K562 (cell line): ENCODE results near the gene PGPEP1. TPM values are rescaled to one million over a fixed set of nuclear protein-coding genes. Genes with fewer than 3 reads are reported as not detected.
A peak's percentile ranks its signal among the peaks of the same experiment; 100 is the strongest.

Experiments
- CHAMP1 ChIP-seq: fragments of 450-650 bp; IDR thresholded peaks from 2 replicates; pipeline ENCODE4 v1.6.1; 2016; ENCODE audit warnings: mild to moderate bottlenecking
- E2F8 ChIP-seq: fragments of 450-650 bp; IDR thresholded peaks from 2 replicates; pipeline ENCODE4 v1.7.1; 2018; ENCODE audit warnings: mild to moderate bottlenecking, low read depth; ENCODE audit not compliant: partially characterized antibody
- GTF3C2 ChIP-seq: IDR thresholded peaks from 3 replicates; pipeline ENCODE4 v1.6.1; 2011; ENCODE audit warnings: borderline replicate concordance, mild to moderate bottlenecking, moderate library complexity; ENCODE audit not compliant: insufficient read length; ENCODE audit errors: extremely low read depth
- KDM5B ChIP-seq: fragments of 200-600 bp; sonication (generic); IDR thresholded peaks from 2 replicates; pipeline ENCODE4 v1.6.1; 2012; ENCODE audit warnings: low read depth, mild to moderate bottlenecking, moderate library complexity, low read length, control low read depth, inconsistent platforms; ENCODE audit not compliant: insufficient replicate concordance
- MAZ ChIP-seq, 2 experiments: fragments of 450-650 bp in 1 of 2; sonication (generic) in 1 of 2; formaldehyde crosslinking; IDR thresholded peaks in 1 of 2; conservative IDR thresholded peaks in 1 of 2; 2 replicates each; pipeline versions ENCODE4 v1.4.0 to v1.5.0; 2020; ENCODE audit warnings: mild to moderate bottlenecking in 1 of 2, missing genetic modification reagents in 1 of 2
- POLR2H ChIP-seq: IDR thresholded peaks from 2 replicates; pipeline ENCODE4 v1.6.1; 2016; ENCODE audit warnings: missing genetic modification characterization, low read depth, mild to moderate bottlenecking, control low read depth, missing compliant biosample characterization, moderate library complexity
- SFPQ ChIP-seq: fragments of 200-400 bp; formaldehyde crosslinking; IDR thresholded peaks from 2 replicates; pipeline ENCODE4 v1.6.1; 2017; ENCODE audit warnings: mild to moderate bottlenecking, low read depth, low read length, moderate library complexity
- SLC30A9 ChIP-seq: fragments of 250-450 bp; sonication (Bioruptor Pico); IDR thresholded peaks from 2 replicates; pipeline ENCODE4 v1.8.0; 2022; ENCODE audit warnings: mild to moderate bottlenecking, moderate library complexity
- SMAD1 ChIP-seq: fragments of 150-350 bp; IDR thresholded peaks from 2 replicates; pipeline ENCODE4 v1.6.1; 2014; ENCODE audit warnings: low read length, low read depth; ENCODE audit not compliant: partially characterized antibody
- UBTF ChIP-seq, 2 experiments: IDR thresholded peaks; 2 replicates each; pipeline ENCODE4 v1.6.1; 2012; ENCODE audit warnings: improper control_type of control experiment in 2 of 2, low read depth in 2 of 2, low read length in 2 of 2, borderline replicate concordance in 1 of 2
- XRCC4 ChIP-seq: IDR thresholded peaks from one replicate; pipeline ENCODE4 v1.6.1; 2011; ENCODE audit not compliant: insufficient read depth, insufficient read length; ENCODE audit errors: extremely low read depth
- ZBED1 ChIP-seq: IDR thresholded peaks from 2 replicates; pipeline ENCODE4 v1.6.1; 2014
- ZKSCAN8 ChIP-seq: fragments of 200-800 bp; sonication (Bioruptor generic); IDR thresholded peaks from 2 replicates; pipeline ENCODE4 v1.6.1; 2016; ENCODE audit warnings: missing genetic modification characterization, missing compliant biosample characterization
- ZNF444 ChIP-seq: fragments of 250-450 bp; sonication (Bioruptor Pico); IDR thresholded peaks from 2 replicates; pipeline ENCODE4 v1.4.0; 2020; ENCODE audit warnings: mild to moderate bottlenecking, moderate library complexity
- polyA plus RNA-seq, 8 experiments: library from polyadenylated mRNA; depleted of rRNA in 4 of 8; stranded (reverse) in 5 of 8; unstranded in 3 of 8; fragments of >200 nt; fragmentation: Nextera tagmentation in 2 of 8; fragmentation: Illumina TruSeq in 1 of 8; extraction: Ambion mirVana in 2 of 8; extraction: Trizol in 1 of 8; gene quantifications; 2 replicates each; pipeline versions ENCODE4 v1.2.1 to v1.2.3, GENCODE V29; 2011 to 2014; ENCODE audit warnings: inconsistent platforms in 1 of 8, missing spikeins in 1 of 8
- total RNA-seq, 7 experiments: library from RNA; depleted of rRNA in 6 of 7; stranded (reverse); fragments of >200 nt in 6 of 7; fragmentation: Illumina TruSeq in 2 of 7; extraction: Trizol in 2 of 7; gene quantifications; 2 replicates each; pipeline versions ENCODE4 v1.2.1 to v1.2.3, GENCODE V29; 2011 to 2021; ENCODE audit warnings: low replicate concordance in 1 of 7

Gene PGPEP1
- total and polyA plus RNA-seq, 9 of the 15 experiments (the other 6 are each of a cell fraction or from before 2014, with no cell fraction given) = 10.0 to 69.6 (median 33.5) TPM

GRCh38 chr19:18389726-18390064 is 49.3 kb downstream of the PGPEP1 start (continued):
- TF ChIP-seq SFPQ = no peak
- TF ChIP-seq E2F8 = peak; percentile 14
- TF ChIP-seq POLR2H (tag) = peak; percentile 81; the same call in 1 of the 2 replicates
- 0 out of 2 replicates have a peak, but pooled peaks have one; percentile 28 for TF ChIP-seq ZKSCAN8
- TF ChIP-seq CHAMP1 = peak; percentile 35; the same call in 1 of the 2 replicates
- no peak for TF ChIP-seq XRCC4
- no peak for TF ChIP-seq ZNF444 (CRISPR knock-in tag)
- TF ChIP-seq KDM5B = peak; percentile 14
- TF ChIP-seq MAZ (CRISPR knock-in tag; conservative IDR thresholded peaks at IDR 0.05 in 1 of 2, IDR thresholded peaks at IDR 0.05 in 1 of 2) = 0 out of 4 replicates have a peak, but pooled peaks of 1 of the 2 experiments have one; percentile 7
- no peak for TF ChIP-seq GTF3C2
- peak; percentile 35; the same call in 1 of the 2 replicates for TF ChIP-seq ZBED1
- TF ChIP-seq SLC30A9 (CRISPR knock-in tag) = no peak
- peak in 1 of 2 experiments; percentile 68; a peak in 1 of 4 replicates for TF ChIP-seq UBTF (IDR thresholded peaks at IDR 0.05; ENCODE audit: borderline replicate concordance in 1 of 2, low read depth in 2 of 2, low read length in 2 of 2)
- TF ChIP-seq SMAD1 = peak; percentile 2
